HepG2 (cell line): Measurements from ENCODE around the gene DIRAS1. TPM values are rescaled to one million over a fixed set of nuclear protein-coding genes. Genes with fewer than 3 reads are reported as not detected.

ENCODE experiments used
- ATAC-seq: fragments of 200-7000 bp; cut with Tn5 transposase; 3 replicates; pipeline ENCODE4 v1.9.1; 2020; ENCODE audit warnings: mild to moderate bottlenecking, moderate library complexity
- BruUV-seq: library from RNA; stranded (reverse); fragments of 400-500 nt; replicated peaks from 2 replicates; lab custom pipeline; 2021; lab: Mats Ljungman, UMichigan
- CTCF ChIA-PET: fragments of 300-600 bp; formaldehyde crosslinking; extraction: SDS; loops from one replicate; lab custom pipeline; 2021; ENCODE audit warnings: low total read pairs, inconsistent platforms, low intra/inter-chr PET ratio; lab: Yijun Ruan, JAX
- POLR2A ChIA-PET: fragments of 350-600 bp; sonication (Branson Sonifier 250); formaldehyde crosslinking; loops from one replicate; lab custom pipeline; 2020; ENCODE audit warnings: antibody characterized with exemption, inconsistent platforms; lab: Yijun Ruan, JAX
- DNase-seq: peaks from one replicate; pipeline ENCODE4 v3.0.0-alpha.2; 2015; ENCODE audit warnings: low spot score
- FAIRE-seq: peaks from 3 replicates; lab custom pipeline; 2011; peaks lifted over from hg19 to GRCh38; lab: Jason Lieb, UNC
- H2AFZ ChIP-seq: one replicate; pipeline ENCODE4 v1.6.1; 2011; ENCODE audit warnings: low read length, inconsistent platforms
- H3K27ac ChIP-seq: fragments of 300-600 bp; 3 replicates; pipeline ENCODE4 v1.8.0; 2011; ENCODE audit warnings: mixed run types, mild to moderate bottlenecking, mixed read lengths, low read length, inconsistent platforms; ENCODE audit not compliant: insufficient read depth; ENCODE audit errors: extremely low read length
- H3K27me3 ChIP-seq, 2 experiments: fragments of 200-600 bp in 1 of 2; 2 replicates in 1 of 2; 3 replicates in 1 of 2; pipeline versions ENCODE4 v1.6.0 to v1.8.0; 2011; ENCODE audit warnings: low read length in 2 of 2, mild to moderate bottlenecking in 2 of 2, moderate library complexity in 2 of 2, inconsistent platforms in 1 of 2; ENCODE audit not compliant: insufficient read depth in 2 of 2, control insufficient read depth in 1 of 2
- H3K36me3 ChIP-seq, 2 experiments: fragments of 200-600 bp in 1 of 2; replicated peaks in 1 of 2; 2 replicates in 1 of 2; 3 replicates in 1 of 2; pipeline versions ENCODE4 v1.5.1 to v1.8.0; 2011; ENCODE audit warnings: low read length in 2 of 2, inconsistent platforms in 1 of 2; ENCODE audit not compliant: insufficient read depth in 2 of 2, control insufficient read depth in 1 of 2
- H3K4me1 ChIP-seq: 2 replicates; pipeline ENCODE4 v1.5.1; 2012; ENCODE audit warnings: low read length, inconsistent platforms; ENCODE audit not compliant: insufficient read depth
- H3K4me2 ChIP-seq: 2 replicates; pipeline ENCODE4 v1.6.0; 2011; ENCODE audit warnings: low read depth, low read length, inconsistent platforms
- H3K4me3 ChIP-seq, 3 experiments: fragments of 200-600 bp in 1 of 3; sonication (generic), shearing (Covaris generic) in 1 of 3; replicated peaks in 1 of 3; 2 replicates each; pipeline ENCODE4 v1.5.1; 2011 to 2016; ENCODE audit warnings: low read length in 3 of 3, inconsistent platforms in 2 of 3, low read depth in 2 of 3, mild to moderate bottlenecking in 2 of 3, control low read depth in 1 of 3, mixed read lengths in 1 of 3; ENCODE audit not compliant: insufficient read depth in 1 of 3
- H3K79me2 ChIP-seq: one replicate; pipeline ENCODE4 v1.6.1; 2011; ENCODE audit warnings: low read length, inconsistent platforms; ENCODE audit not compliant: insufficient read depth
- H3K9ac ChIP-seq: 2 replicates; pipeline ENCODE4 v1.6.0; 2011; ENCODE audit warnings: mild to moderate bottlenecking, low read depth, low read length, inconsistent platforms; ENCODE audit not compliant: insufficient read depth
- H3K9me3 ChIP-seq: 2 replicates; pipeline ENCODE4 v1.5.1; 2012; ENCODE audit warnings: mild to moderate bottlenecking, low read length
- H4K20me1 ChIP-seq: 2 replicates; pipeline ENCODE4 v1.6.0; 2011; ENCODE audit warnings: inconsistent platforms, mild to moderate bottlenecking, low read length, moderate library complexity; ENCODE audit not compliant: insufficient read depth
- ADNP ChIP-seq: sonication (generic); formaldehyde crosslinking; IDR thresholded peaks from 2 replicates; pipeline ENCODE4 v1.4.0; 2020; ENCODE audit warnings: missing genetic modification reagents
- ARID2 ChIP-seq: sonication (generic); formaldehyde crosslinking; IDR thresholded peaks from 2 replicates; pipeline ENCODE4 v1.8.1; 2022; ENCODE audit warnings: mild to moderate bottlenecking, missing genetic modification reagents, borderline replicate concordance
- ARNTL ChIP-seq: sonication (generic); formaldehyde crosslinking; IDR thresholded peaks from 2 replicates; pipeline ENCODE4 v1.4.0; 2020; ENCODE audit warnings: mild to moderate bottlenecking, missing genetic modification reagents
- ATF7 ChIP-seq, 2 experiments: fragments of 450-650 bp in 1 of 2; sonication (generic) in 1 of 2; formaldehyde crosslinking in 1 of 2; IDR thresholded peaks; 2 replicates each; pipeline versions ENCODE4 v1.4.0 to v1.6.1; 2016 to 2020; ENCODE audit warnings: antibody characterized with exemption in 1 of 2, mild to moderate bottlenecking in 1 of 2, missing genetic modification reagents in 1 of 2
- CREM ChIP-seq, 2 experiments: sonication (generic) in 1 of 2; formaldehyde crosslinking in 1 of 2; IDR thresholded peaks; 2 replicates each; pipeline versions ENCODE4 v1.4.0 to v1.6.1; 2016 to 2020; ENCODE audit warnings: antibody characterized with exemption in 1 of 2, mild to moderate bottlenecking in 1 of 2, missing genetic modification reagents in 1 of 2
- FOXJ3 ChIP-seq: sonication (generic); formaldehyde crosslinking; IDR thresholded peaks from 2 replicates; pipeline ENCODE4 v1.4.0; 2020; ENCODE audit warnings: missing genetic modification reagents, mild to moderate bottlenecking, borderline replicate concordance
- KAT7 ChIP-seq: IDR thresholded peaks from 2 replicates; pipeline ENCODE4 v1.6.1; 2018; ENCODE audit warnings: borderline replicate concordance, missing compliant biosample characterization
- KDM5A ChIP-seq: fragments of 200-600 bp; sonication (generic); IDR thresholded peaks from 2 replicates; pipeline ENCODE4 v1.7.0; 2018; ENCODE audit warnings: antibody characterized with exemption, mild to moderate bottlenecking, low read length, borderline replicate concordance
- NAIF1 ChIP-seq: sonication (generic); formaldehyde crosslinking; IDR thresholded peaks from 2 replicates; pipeline ENCODE4 v1.5.0; 2020; ENCODE audit warnings: mild to moderate bottlenecking, missing genetic modification reagents, borderline replicate concordance
- NFYB ChIP-seq: sonication (generic); formaldehyde crosslinking; IDR thresholded peaks from 2 replicates; pipeline ENCODE4 v1.4.0; 2020; ENCODE audit warnings: missing genetic modification reagents
- POLR2A ChIP-seq, 2 experiments: IDR thresholded peaks; 2 replicates each; pipeline ENCODE4 v1.6.1; 2011; ENCODE audit warnings: low read depth in 2 of 2, low read length in 2 of 2, mild to moderate bottlenecking in 1 of 2, moderate library complexity in 1 of 2; ENCODE audit not compliant: insufficient read depth in 1 of 2
- PPARG ChIP-seq: conservative IDR thresholded peaks from 2 replicates; pipeline ENCODE4 v1.6.1; 2016; ENCODE audit warnings: missing biosample characterization, missing genetic modification reagents
- SKI ChIP-seq: fragments of 450-650 bp; IDR thresholded peaks from one replicate; pipeline ENCODE4 v1.6.1; 2018; ENCODE audit warnings: mild to moderate bottlenecking; ENCODE audit not compliant: partially characterized antibody
- U2AF2 ChIP-seq: fragments of 200-400 bp; formaldehyde crosslinking; IDR thresholded peaks from 2 replicates; pipeline ENCODE4 v1.6.1; 2017; ENCODE audit warnings: low read depth, mild to moderate bottlenecking, low read length
- ZMYM3 ChIP-seq: sonication (generic); formaldehyde crosslinking; IDR thresholded peaks from 2 replicates; pipeline ENCODE4 v1.5.1; 2020; ENCODE audit warnings: mild to moderate bottlenecking, missing genetic modification reagents
- ZNF3 ChIP-seq: IDR thresholded peaks from 2 replicates; pipeline ENCODE4 v1.7.0; 2017; ENCODE audit warnings: inconsistent platforms
- ZNF557 ChIP-seq: sonication (generic); formaldehyde crosslinking; IDR thresholded peaks from 2 replicates; pipeline ENCODE4 v1.4.0; 2020; ENCODE audit warnings: missing genetic modification reagents
- ZNF558 ChIP-seq: sonication (generic); formaldehyde crosslinking; IDR thresholded peaks from 2 replicates; pipeline ENCODE4 v1.9.0; 2022; ENCODE audit warnings: mild to moderate bottlenecking, missing genetic modification reagents, borderline replicate concordance
- ZNF768 ChIP-seq: sonication (generic); formaldehyde crosslinking; IDR thresholded peaks from 2 replicates; pipeline ENCODE4 v1.4.0; 2020; ENCODE audit warnings: missing genetic modification reagents
- WGBS: methylation state at CpG from one replicate; pipeline ENCODE4 v1.1.6; 2017; ENCODE audit warnings: low lambda C conversion rate; 5-methylcytosine and 5-hydroxymethylcytosine counted together
- in situ Hi-C: cut with HindIII; loops from 2 replicates; pipeline ENCODE4 v1.10.0; 2017; ENCODE audit warnings: low pct_unique_long_range_greater_than_20kb; ENCODE audit not compliant: extremely low pct_ligation_motif_present
- intact Hi-C: fragments of 100-400 bp; cut with micrococcal nuclease; formaldehyde crosslinking; loops from one replicate; pipeline ENCODE4 v1.10.0; 2022; ENCODE audit not compliant: unreplicated experiment
- polyA plus RNA-seq, 8 experiments: library from polyadenylated mRNA; depleted of rRNA in 3 of 8; stranded (reverse) in 7 of 8; unstranded in 1 of 8; fragments of >200 nt; fragmentation: Illumina TruSeq in 4 of 8; extraction: Trizol in 4 of 8; gene quantifications; 2 replicates each; pipeline versions ENCODE4 v1.2.1 to v1.2.3, GENCODE V29; 2011 to 2016; ENCODE audit warnings: low read depth in 4 of 8, missing spikeins in 1 of 8, mixed read lengths in 1 of 8; ENCODE audit not compliant: insufficient read depth in 1 of 8
- total RNA-seq, 5 experiments: library from RNA; depleted of rRNA; stranded (reverse); fragments of >200 nt; fragmentation: Illumina TruSeq; extraction: Trizol; gene quantifications; 2 replicates each; pipeline ENCODE4 v1.2.3, GENCODE V29; 2016; ENCODE audit warnings: low read depth in 1 of 5
- TF ChIP-seq, protein P1 (sequence below): IDR thresholded peaks from 2 replicates; pipeline ENCODE4 v1.6.1; 2016; ENCODE audit warnings: mild to moderate bottlenecking, missing biosample characterization, missing genetic modification reagents
- TF ChIP-seq, protein P2 (sequence below): sonication (generic); IDR thresholded peaks from 2 replicates; pipeline ENCODE4 v1.6.1; 2016; ENCODE audit warnings: low read depth, borderline replicate concordance
- TF ChIP-seq, protein P3 (sequence below): sonication (generic); formaldehyde crosslinking; IDR thresholded peaks from 2 replicates; pipeline ENCODE4 v1.8.1; 2023; ENCODE audit warnings: mild to moderate bottlenecking, inconsistent platforms, moderate library complexity, missing genetic modification reagents, borderline replicate concordance

Gene DIRAS1
- total and polyA plus RNA-seq, 2 of the 13 experiments (the other 11 are each of a cell fraction or from before 2014, with no cell fraction given) = 0.97 to 1.8 TPM

DNA sequence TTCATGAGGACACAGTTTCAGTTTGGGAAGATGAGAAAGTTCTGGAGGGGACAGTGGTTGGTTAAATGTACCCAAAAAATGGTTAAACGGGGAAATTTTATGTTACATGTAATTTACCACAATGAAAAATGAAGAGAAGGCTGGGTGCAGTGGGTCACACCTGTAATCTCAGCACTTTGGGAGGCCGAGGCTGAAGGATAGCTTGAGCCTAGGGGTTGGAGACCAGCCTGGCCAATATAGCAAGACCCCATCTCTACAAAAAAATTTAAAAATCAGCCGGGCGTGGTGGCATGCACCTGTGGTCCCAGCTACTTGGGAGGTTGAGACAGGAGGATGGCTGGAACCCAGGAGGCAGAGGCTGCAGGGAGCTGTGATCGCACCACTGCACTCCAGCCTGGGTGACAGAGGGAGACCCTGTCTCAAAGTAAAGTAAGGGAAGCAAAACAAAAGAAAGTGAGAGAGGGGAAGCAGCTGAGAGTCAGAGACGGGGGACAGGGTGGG, 35.9 kb downstream of the DIRAS1 start:
- H4K20me1 ChIP-seq = no peaks in the 10 kb centered on the region
- WGBS = 77% methylated on average over 6 of the region's 6 CpGs
- no peak for ATAC-seq
- FAIRE-seq = no peak
- H3K4me2 ChIP-seq = peak overlapping the region; percentile 81
- ChIA-PET POLR2A (interaction anchor here (0.6 to 3.0 kb wide), 17 partner anchors 10 to 438 kb away, joined by 3 to 28 read pairs (median 6); partner anchors contain the start of genes GADD45B, GNG7, SGTA and TIMM13), CTCF (interaction anchor here (1.2 kb wide), 1 partner anchor 64 kb away, joined by 8 read pairs; no protein-coding TSS in a partner anchor)
- BruUV-seq = no TSS peak
- no peaks in the 10 kb centered on the region for H3K36me3 ChIP-seq
- H2AFZ ChIP-seq = no peak overlapping the region
- in situ Hi-C loops (no loop called here), intact Hi-C loops (no loop called here)
- no peaks in the 10 kb centered on the region for H3K9me3 ChIP-seq
- H3K4me3 ChIP-seq = peak overlapping the region; percentile 10 to 61 (median 40); a peak in 5 of 6 replicates
- peaks cover 33% of the 10 kb centered on the region for H3K4me1 ChIP-seq
- H3K79me2 ChIP-seq = no peaks in the 10 kb centered on the region
- no peak for DNase-seq
- peak overlapping the region; percentile 85 for H3K27ac ChIP-seq
- peak overlapping the region; percentile 68 for H3K9ac ChIP-seq
- no peaks in the 10 kb centered on the region for H3K27me3 ChIP-seq
- TF ChIP-seq ARNTL (no peak), ARID2 (CRISPR knock-in tag) (no peak), SKI (no peak), ADNP (CRISPR knock-in tag) (peak; percentile 58; the same call in 1 of the 2 replicates), KDM5A (no peak), U2AF2 (no peak), ZMYM3 (CRISPR knock-in tag) (peak; percentile 27; the same call in 1 of the 2 replicates), NFYB (CRISPR knock-in tag) (no peak), ZNF3 (CRISPR knock-in tag) (peak; percentile 89), KAT7 (CRISPR knock-in tag) (no peak), FOXJ3 (CRISPR knock-in tag) (no peak), POLR2A (IDR thresholded peaks at IDR 0.05; ENCODE audit: insufficient read depth in 1 of 2, low read depth in 2 of 2, low read length in 2 of 2) (no peak), CREM (IDR thresholded peaks at IDR 0.05) (no peak), CREM (CRISPR knock-in tag; IDR thresholded peaks at IDR 0.05) (no peak), PPARG (CRISPR knock-in tag) (no peak), ZNF768 (CRISPR knock-in tag) (no peak), ZNF557 (no peak), ATF7 (IDR thresholded peaks at IDR 0.05) (no peak), ATF7 (CRISPR knock-in tag; IDR thresholded peaks at IDR 0.05) (no peak), ZNF558 (no peak), NAIF1 (CRISPR knock-in tag) (0 out of 2 replicates have a peak, but pooled peaks have one; percentile 8)
- TF ChIP-seq, protein P1, sequence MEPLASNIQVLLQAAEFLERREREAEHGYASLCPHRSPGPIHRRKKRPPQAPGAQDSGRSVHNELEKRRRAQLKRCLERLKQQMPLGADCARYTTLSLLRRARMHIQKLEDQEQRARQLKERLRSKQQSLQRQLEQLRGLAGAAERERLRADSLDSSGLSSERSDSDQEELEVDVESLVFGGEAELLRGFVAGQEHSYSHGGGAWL (CRISPR knock-in tag) = no peak
- TF ChIP-seq, protein P2, sequence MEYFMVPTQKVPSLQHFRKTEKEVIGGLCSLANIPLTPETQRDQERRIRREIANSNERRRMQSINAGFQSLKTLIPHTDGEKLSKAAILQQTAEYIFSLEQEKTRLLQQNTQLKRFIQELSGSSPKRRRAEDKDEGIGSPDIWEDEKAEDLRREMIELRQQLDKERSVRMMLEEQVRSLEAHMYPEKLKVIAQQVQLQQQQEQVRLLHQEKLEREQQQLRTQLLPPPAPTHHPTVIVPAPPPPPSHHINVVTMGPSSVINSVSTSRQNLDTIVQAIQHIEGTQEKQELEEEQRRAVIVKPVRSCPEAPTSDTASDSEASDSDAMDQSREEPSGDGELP = 0 out of 2 replicates have a peak, but pooled peaks have one; percentile 2
- TF ChIP-seq, protein P3, sequence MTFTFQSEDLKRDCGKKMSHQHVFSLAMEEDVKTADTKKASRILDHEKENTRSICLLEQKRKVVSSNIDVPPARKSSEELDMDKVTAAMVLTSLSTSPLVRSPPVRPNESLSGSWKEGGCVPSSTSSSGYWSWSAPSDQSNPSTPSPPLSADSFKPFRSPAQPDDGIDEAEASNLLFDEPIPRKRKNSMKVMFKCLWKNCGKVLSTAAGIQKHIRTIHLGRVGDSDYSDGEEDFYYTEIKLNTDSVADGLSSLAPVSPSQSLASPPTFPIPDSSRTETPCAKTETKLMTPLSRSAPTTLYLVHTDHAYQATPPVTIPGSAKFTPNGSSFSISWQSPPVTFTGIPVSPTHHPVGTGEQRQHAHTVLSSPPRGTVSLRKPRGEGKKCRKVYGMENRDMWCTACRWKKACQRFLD = no peak
